Midbrain (tissue), 1 donor: ENCODE results near the gene CDRT15.
"Not testable (repeated sequence)": the region's sequence is repeated elsewhere in the genome, so short reads cannot be mapped to it uniquely, and the experiment has no call there.

ENCODE experiments used
- DNase-seq: peaks from one replicate; lab custom pipeline; 2025; lab: John Stamatoyannopoulos, UW

Gene CDRT15

GRCh38 chr17:14236762-14237161 is at the start of gene CDRT15:
Gene CDRT15, minus strand, starts transcription at chr17:14236862. Its CDS starts 29 bp downstream, at chr17:14236833.
- DNase-seq: not testable (repeated sequence)

GRCh38 chr17:14282726-14283125 is 46.1 kb upstream of the CDRT15 start:
- no peak for DNase-seq

DNA sequence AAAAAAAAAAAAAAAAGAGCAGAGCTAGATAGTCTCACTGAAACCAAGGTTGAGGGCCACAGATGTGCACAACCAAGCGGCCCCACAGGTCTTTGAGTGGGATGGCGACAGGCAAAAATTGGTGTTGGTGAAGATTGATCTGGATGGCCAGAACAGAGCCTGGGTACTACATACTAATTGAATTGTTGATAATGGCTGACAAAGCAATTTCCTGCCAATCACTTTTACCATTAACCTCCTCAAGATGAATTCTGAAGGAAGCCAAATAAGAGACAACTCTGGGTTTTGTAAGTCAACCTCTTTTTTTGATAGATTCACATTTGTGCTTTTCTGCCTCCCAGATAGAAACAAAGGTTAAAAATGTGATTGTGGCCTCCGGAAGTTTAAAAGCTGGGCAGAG is 44.9 kb upstream of the CDRT15 start:
- DNase-seq: no peak

DNA sequence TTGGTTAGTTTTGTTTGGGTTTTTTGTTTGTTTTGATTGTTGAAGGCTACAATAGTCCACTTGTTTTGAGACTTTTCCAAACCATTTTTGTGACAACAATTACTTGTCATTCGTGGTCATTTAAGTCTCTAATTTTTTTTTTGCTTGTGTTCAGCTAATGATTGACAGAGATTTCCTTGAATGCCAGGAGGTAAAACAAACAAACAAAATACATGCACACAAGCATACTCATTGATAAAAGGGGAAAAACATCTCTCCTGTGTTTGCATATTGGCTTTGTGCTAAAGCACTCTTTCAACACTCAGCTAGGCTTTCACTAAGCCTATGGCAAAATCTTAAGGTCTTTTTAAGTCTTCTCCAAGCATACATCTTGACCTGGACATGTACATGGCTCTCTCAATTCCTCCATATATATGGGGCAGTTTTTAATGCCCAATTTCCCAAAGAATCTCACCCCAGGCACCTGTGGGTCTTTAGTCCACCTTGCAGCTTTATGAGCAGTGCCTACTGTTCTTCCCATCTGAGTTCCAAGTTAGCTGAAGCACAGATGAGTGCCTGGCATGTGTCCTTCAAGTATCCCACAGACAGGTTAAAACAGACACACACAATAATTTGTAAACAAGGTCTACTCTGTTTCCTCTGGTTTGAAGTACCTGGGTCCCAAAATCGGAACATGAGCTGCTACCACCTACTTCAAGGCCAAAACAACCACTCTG is 40.0 kb upstream of the CDRT15 start:
- no peak for DNase-seq

GRCh38 chr17:14270508-14270907 is 33.8 kb upstream of the CDRT15 start:
- no peak for DNase-seq

DNA sequence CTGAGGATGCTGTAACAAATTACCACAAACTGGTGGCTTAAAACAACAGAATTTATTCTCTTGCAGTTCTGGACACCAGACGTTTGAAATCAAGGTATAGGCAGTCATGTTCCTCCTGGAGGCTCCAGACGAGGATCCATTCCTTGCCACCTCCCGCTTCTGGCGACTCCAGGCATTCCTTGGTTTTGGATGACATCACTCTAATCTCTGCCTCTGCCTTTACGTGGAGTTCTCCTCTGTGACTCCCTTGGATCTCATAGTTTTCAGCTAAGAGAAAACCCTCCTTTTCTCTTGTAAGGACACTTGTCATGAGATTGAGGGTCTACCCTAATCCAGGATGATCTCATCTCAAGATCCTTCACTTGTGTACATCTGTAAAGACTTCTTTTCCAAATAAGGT is 32.8 kb upstream of the CDRT15 start:
- no peak for DNase-seq

DNA sequence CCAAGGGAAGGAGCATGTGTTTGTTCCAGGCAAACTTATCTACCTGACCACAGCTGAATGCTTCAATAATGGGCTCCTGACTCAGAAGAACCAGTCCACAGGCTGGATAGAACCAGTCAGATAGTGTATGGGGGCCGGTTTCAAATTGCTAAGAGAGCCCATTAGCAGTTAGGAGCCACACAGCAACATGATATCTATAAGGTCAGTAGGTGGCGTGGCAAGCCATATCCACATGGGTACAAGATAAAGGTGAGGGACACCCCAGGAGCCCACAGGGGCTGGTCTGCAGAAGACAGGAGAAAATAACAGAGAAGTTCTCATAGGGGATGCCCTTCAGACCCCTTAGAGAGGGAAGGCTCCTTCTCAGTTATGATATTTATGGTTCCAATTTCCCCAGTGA is 31.6 kb upstream of the CDRT15 start:
- no peak for DNase-seq

DNA sequence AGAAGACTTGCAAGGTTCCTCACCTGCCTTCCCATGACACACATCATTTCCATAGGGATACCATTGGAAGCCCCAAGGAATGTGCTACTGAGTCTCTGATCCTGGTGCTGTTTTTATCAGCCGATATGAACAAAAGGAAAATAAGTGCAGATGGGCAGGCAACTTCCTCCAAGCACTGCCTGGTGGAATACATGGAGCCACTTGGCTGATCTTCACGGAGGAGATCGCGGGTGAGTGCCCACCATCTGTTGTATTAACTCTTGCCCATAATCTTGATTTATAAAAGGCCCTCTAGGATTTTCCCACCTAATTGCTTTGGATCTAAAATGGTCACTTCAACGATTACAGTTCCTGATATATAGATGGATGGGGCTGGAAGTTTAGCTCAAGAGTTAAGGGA is 24.7 kb upstream of the CDRT15 start:
- DNase-seq: no peak

GRCh38 chr17:14245629-14246028 is 9.0 kb upstream of the CDRT15 start:
- no peak for DNase-seq

GRCh38 chr17:14245002-14245401 is 8.3 kb upstream of the CDRT15 start:
- no peak for DNase-seq

GRCh38 chr17:14239271-14239670 is 2.6 kb upstream of the CDRT15 start:
- DNase-seq: not testable (repeated sequence)

DNA sequence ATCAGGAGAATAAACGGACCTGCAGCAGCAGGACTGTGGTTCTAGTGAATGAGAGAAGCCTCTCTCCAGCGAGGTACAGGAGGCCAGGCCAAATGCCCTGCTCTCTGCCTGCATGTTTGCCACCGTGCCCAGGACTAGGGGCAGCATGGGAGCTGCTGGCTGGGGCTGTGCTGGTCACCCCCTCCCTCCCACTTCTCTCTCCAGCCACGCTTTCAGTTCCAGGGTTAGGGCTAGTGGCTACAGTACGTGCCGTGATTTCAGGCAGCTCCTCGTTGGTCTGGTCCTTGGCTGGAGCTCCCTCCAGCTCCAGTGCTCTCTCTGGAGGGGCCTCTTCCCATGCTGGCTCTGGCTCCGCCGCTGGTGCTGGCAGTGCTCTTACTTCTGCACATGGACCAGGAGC is 630 bp downstream of the CDRT15 start:
- DNase-seq: not testable (repeated sequence)

DNA sequence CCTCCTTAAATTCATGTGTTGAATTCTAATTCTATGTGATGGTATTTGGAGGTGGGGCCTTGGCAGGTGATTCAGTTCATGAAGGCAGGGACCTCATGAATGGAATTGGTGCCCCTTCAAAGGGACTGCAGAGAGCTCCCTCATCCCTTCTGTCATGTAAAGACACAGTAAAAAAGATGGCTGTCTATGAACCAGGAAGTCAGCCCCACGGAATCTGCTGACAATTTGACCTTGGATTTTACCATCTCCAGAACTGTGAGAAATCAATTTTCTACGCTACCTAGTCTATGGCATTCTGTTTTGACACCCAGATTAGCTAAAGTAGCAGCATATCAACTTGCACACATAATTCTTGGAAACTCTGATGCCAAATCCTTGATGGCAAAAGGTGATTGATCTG is 1.6 kb downstream of the CDRT15 start:
- not testable (repeated sequence) for DNase-seq

GRCh38 chr17:14231187-14231586 is 5.5 kb downstream of the CDRT15 start:
- DNase-seq: not testable (repeated sequence)

DNA sequence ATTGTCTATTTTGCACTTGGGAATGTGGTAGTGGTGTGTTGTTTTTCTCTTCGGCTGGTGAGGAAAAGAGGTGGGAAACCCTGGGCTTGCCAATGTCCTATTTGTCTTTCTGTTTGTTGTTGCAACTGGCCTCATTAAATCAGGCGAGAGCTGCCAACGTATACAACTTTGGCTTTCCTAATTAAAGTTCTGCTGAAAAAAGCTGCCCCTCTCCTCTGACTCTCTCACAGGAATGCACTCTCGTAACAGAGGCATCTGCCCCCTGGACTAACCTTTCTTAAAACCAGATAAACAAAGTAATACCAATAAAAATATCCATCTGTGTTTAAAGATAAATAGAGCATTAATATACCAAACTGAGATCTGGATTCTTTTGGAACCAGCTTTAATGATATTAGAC is 7.8 kb downstream of the CDRT15 start:
- DNase-seq: no peak

DNA sequence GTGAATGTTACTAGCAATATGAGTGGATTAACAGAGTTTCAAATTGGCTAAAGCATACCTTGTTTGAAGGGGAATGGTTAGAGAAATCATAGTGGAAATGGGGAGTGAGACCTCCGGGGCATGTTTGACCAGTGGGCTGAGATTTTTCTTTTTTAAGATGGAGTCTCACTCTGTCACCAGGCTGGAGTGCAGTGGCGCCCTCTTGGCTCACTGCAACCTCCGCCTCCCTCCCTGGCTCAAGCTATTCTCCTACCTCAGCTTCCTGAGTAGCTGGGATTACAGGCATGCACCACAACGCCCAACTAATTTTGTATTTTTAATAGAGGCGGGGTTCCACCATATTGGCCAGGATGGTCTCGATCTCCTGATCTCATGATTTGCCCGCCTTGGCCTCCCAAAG is 9.6 kb downstream of the CDRT15 start:
- no peak for DNase-seq

DNA sequence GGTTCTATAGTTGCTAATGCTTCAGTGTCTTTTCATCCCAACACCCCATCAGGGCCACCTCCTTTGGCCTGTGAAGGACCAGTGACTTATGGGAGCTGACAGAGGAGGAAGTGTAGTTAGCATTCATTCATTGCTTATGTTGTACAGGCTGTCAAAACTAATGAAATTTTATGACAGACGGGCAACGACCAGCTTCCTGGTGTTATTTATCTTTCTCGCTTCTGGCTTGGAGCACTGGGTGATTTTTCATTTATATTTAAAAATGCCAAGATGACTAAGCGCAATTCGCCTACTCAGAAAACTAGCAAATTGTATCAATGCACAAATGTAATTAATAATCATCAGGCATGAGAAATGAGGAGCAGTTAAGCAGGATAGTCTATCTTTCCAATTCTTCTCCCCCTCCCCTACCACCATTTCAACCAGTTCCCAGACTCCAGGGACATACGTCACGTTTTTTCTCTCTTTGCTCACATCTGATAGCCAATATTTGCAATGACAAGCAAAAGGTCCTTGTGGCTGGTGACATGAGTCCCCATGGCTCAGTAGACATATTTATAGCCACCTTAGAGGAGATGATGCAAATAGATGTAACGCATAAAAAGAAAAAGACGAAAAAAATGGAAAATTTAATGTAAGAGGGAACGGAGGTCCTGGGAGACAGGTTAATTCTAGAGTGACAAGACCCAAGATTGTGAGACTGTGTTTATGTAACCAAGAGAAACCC is 11.2 kb downstream of the CDRT15 start:
- no peak for DNase-seq

GRCh38 chr17:14222611-14223010 is 14.1 kb downstream of the CDRT15 start:
- no peak for DNase-seq

DNA sequence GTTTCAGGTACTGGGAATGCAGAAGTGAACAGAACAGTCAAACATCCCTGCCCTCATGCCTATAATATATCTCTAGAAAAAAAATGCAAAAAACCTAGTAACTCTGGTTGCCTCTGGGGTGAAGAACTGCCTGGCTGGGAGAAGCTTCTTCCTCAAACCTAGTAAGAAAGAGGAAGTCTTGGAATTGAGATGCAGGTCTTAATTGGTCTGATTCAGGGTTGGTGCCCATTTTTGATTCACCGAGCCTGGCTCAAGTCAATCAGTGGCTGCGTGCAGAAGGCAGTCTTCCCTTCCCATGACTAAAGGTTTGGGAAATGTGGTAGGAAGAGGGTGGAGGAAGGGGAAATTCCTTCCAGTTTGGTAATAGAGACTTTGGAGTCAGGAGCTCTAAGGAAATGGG is 22.4 kb downstream of the CDRT15 start:
- DNase-seq: no peak

DNA sequence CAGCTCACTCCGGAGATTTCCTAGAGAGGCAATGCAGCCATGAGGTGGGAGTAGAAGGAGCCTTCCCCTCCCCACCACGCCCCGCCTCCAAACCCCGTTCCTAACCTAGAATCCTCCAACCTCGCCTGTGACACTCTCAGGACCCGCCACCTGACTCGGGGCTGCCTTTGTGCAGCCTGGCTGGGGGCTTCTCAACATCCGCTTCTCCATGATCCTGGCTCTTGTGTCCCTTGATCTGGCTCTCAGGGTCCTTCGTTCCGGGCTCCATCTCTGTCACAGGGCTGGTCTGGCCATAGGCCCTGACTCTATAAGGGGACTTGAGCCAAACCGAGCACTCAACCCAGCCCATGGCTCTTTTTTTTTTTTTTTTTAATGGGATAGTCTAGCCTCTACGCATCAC is 24.3 kb downstream of the CDRT15 start:
- DNase-seq: no peak

GRCh38 chr17:14211801-14212200 is 24.9 kb downstream of the CDRT15 start:
- DNase-seq: no peak

GRCh38 chr17:14211246-14211645 is 25.4 kb downstream of the CDRT15 start:
- DNase-seq: no peak

DNA sequence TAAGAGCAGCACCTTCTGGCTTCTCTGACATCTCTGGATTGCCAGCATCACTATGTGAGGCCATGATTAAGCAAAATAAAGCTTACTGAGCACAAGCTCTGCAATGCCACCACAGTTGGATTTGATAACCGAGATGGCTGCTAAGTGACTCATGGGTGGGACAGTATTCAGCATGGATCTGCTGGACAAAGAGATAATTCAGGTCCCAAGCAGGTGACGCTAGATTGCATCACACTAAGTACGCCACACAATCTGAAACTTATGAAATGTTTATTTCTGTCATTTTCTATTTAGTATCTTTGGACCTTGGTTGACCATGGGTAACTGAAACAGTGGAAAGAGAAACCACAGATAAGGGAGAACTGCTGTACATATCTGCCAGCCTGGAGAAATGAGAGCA is 27.4 kb downstream of the CDRT15 start:
- no peak for DNase-seq

DNA sequence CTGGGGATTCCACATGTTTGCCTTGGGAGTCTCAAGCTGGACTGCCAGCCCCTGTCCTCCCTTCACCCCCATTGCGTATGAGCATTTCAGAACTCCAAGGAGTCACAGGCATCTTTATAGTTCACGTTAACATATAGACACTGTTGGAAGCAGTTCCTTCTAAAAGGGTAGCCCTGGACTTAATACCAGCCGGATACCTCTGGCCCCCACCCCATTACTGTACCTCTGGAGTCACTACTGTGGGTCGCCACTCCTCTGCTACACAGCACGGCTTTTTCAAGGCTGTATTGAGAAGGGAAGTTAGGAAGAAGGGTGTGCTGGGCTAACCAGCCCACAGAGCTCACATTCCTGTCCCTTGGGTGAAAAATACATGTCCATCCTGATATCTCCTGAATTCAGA is 28.9 kb downstream of the CDRT15 start:
- DNase-seq: no peak
